IPS-15b (cell line): Measurements from ENCODE around the gene VEPH1.

Source experiments
- H3K27me3 ChIP-seq: one replicate; pipeline ENCODE4 v1.6.1; 2013; ENCODE audit warnings: low read length; ENCODE audit not compliant: control insufficient read depth, insufficient read depth
- H3K36me3 ChIP-seq: one replicate; pipeline ENCODE4 v1.6.1; 2013; ENCODE audit warnings: low read length; ENCODE audit not compliant: control insufficient read depth, insufficient read depth
- H3K4me1 ChIP-seq: one replicate; pipeline ENCODE4 v1.6.1; 2013; ENCODE audit warnings: mild to moderate bottlenecking, low read length; ENCODE audit not compliant: control insufficient read depth, insufficient read depth
- H3K4me3 ChIP-seq: one replicate; pipeline ENCODE4 v1.5.1; 2013; ENCODE audit warnings: low read depth, low read length
- H3K9ac ChIP-seq: one replicate; pipeline ENCODE4 v1.6.1; 2013; ENCODE audit warnings: low read depth, mild to moderate bottlenecking, low read length
- H3K9me3 ChIP-seq: one replicate; pipeline ENCODE4 v1.6.1; 2013; ENCODE audit warnings: mild to moderate bottlenecking, low read length; ENCODE audit not compliant: control insufficient read depth, insufficient read depth

The VEPH1 gene

DNA sequence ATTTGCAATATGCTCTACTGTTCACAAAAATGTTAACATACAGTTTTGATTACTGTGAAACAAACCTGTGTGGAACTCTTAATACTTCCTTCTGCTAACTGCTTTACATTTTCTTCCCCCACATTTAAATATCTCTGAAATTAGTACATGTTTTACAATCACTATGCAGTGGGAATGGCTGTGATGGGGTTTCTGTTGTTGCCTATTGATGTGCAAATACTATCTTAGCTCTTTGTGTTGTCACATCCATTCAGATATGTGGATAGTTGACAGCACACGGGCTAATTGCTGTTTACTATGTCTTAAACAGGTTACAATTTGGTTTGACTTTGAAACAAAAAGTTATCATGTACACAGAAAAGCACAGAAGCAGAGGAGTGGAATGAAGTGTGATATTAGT lies 247.4 kb downstream of the VEPH1 start:
- no peaks in the 10 kb centered on the region for H3K27me3 ChIP-seq
- H3K4me1 ChIP-seq = peaks cover 8% of the 10 kb centered on the region
- H3K4me3 ChIP-seq = no peak overlapping the region
- no peak overlapping the region for H3K9ac ChIP-seq
- H3K36me3 ChIP-seq = no peaks in the 10 kb centered on the region
- H3K9me3 ChIP-seq = no peaks in the 10 kb centered on the region

DNA sequence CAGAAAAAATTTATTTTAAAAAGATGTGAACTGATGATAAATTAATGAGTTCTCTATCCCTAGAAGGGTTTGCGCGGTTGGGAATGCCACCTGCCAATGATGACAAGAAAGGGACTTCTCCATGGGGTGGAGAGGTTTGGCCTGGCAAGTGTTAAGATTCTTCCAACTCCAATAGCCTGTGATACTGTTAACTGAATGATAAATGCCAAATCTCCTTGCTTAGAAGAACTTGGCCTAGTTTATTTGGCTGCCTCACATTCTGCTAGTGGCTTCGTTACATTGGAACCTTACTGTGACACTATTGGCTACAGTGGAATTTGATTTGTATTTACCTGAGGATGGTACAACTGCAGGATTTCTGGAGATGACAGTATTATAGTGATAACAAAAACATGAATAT lies 251.5 kb downstream of the VEPH1 start:
- peaks cover 11% of the 10 kb centered on the region for H3K4me1 ChIP-seq
- H3K9me3 ChIP-seq = no peaks in the 10 kb centered on the region
- no peak overlapping the region for H3K9ac ChIP-seq
- H3K36me3 ChIP-seq = no peaks in the 10 kb centered on the region
- H3K4me3 ChIP-seq = no peak overlapping the region
- no peaks in the 10 kb centered on the region for H3K27me3 ChIP-seq

DNA sequence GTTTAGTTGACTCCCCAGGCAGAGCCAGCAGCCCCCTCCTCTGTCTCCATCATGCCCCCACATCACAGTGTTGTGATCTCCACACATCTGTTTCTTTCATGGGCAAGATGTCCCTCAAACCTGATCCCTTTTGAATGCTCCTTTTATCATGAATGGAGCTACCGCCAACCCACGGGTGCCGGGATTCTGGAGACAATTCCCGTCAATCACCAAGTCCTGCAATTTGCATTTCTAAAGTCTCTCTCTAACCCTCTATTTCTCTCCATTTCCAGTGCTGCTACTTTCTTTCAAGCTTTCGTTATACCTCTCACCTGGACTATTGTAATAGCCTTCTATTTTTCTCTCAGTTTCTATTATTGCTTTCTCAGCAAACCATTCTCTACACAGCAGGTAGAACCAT lies 253.6 kb downstream of the VEPH1 start:
- H3K4me3 ChIP-seq = no peak overlapping the region
- no peak overlapping the region for H3K9ac ChIP-seq
- H3K36me3 ChIP-seq = no peaks in the 10 kb centered on the region
- H3K9me3 ChIP-seq = no peaks in the 10 kb centered on the region
- H3K27me3 ChIP-seq = no peaks in the 10 kb centered on the region
- H3K4me1 ChIP-seq = peaks cover 3% of the 10 kb centered on the region

DNA sequence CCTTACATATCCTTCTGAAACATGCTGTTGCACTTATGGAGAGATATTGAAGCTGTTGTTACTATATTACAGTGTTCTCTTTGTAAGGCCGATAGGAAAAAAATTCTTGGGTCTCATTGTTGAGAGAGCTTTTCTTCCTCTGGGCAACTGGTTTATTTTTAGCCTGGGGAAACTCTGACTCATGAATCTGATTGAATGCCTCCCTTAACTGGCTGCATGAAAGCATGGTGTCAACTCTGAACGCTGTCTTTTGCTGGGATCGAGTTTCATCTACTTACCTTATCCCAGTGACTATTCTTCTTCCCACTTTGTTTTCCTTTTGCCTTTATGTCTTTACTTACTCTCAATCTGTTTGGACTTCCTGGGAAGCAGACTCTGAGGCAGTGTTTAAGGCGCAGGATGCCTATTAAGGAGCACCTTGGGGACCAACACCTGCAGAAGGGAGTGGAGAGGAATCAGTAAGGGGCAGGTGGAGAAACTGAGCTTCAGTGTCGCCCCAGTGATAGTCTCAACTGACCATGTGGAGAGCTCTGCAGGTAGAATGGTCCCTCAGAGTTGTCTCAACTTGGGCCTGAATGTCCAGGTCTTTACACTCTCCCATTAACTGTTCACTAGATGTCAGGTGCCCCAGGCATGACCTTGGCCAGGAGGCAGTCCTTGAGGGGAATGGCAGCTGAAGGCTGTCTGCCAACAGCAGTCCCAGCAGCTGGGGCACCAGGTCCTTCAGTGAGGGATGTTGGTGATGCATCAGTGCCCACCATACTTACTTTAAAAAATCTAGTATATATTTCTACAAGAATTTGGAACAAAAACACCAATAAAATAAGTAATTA lies 254.4 kb downstream of the VEPH1 start:
- no peak overlapping the region for H3K4me3 ChIP-seq

DNA sequence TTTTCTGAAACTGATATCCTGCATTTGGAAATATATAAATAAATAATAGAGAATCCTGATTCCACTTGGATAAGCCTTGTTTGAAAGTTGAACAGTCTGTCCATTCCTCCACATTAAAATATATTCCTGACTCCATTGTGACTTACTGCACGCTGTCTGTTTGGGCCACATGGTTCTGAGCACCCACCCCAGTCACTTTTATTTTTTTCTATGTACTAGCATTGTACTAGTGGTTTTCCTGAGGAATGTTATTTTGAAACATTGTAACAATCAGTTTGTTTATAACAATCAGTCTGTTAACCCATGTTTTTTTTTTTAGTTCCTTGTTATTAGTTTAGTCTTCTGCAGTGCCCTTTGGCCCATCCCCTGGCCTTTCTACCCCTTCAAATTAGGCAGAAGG lies 255.8 kb downstream of the VEPH1 start:
- Histone ChIP-seq H3K27me3 (no peaks in the 10 kb centered on the region), H3K9me3 (no peaks in the 10 kb centered on the region), H3K4me1 (peaks cover 3% of the 10 kb centered on the region), H3K4me3 (no peak overlapping the region), H3K9ac (no peak overlapping the region), H3K36me3 (no peaks in the 10 kb centered on the region)

More for the DNA sequence above, 254.4 kb downstream of the VEPH1 start:
- H3K4me1 ChIP-seq = peaks cover 3% of the 10 kb centered on the region
- no peak overlapping the region for H3K9ac ChIP-seq
- H3K27me3 ChIP-seq = no peaks in the 10 kb centered on the region
- no peaks in the 10 kb centered on the region for H3K9me3 ChIP-seq
- no peaks in the 10 kb centered on the region for H3K36me3 ChIP-seq

DNA sequence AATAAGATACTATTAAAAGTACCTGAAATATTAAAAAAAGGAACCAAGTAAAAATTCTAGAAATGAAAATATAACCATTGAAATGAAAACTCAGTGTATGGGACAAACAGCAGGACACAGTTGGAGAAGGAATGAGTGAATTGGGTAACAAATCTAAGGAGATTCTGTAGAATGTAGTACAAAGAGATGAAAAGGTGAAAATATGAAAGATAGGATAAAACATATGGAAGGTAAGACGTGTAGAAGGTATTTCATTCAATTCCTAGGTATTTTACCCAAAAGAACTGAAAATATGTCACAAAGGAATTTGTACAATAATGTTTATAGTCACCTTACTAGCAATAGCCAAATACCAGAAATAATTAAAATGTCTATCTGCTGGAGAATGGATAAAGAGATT lies 260.4 kb downstream of the VEPH1 start:
- H3K36me3 ChIP-seq = no peaks in the 10 kb centered on the region
- H3K27me3 ChIP-seq = no peaks in the 10 kb centered on the region
- no peaks in the 10 kb centered on the region for H3K4me1 ChIP-seq
- H3K9ac ChIP-seq = no peak overlapping the region
- H3K9me3 ChIP-seq = no peaks in the 10 kb centered on the region
- no peak overlapping the region for H3K4me3 ChIP-seq

DNA sequence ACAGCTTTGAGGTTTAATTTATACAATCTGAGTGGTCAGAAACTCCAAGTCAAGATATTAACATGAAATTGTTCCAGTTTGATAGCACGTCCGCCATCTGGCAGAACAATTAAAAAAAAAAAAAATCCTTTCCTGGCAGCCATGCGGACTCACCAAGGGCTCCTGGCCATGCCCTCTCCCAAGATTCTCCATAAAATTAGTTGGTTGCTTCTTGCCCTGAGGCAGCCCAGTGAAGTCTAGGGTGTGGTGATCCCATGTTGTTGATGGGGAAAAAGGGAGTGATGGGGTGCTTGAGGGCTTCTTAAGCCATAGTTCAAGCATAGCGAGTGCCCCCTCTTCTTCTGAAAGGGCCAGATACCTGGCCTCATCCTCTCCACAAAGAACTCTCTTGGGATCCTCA lies 261.6 kb downstream of the VEPH1 start:
- H3K4me3 ChIP-seq = no peak overlapping the region
- no peaks in the 10 kb centered on the region for H3K27me3 ChIP-seq
- no peak overlapping the region for H3K9ac ChIP-seq
- H3K36me3 ChIP-seq = no peaks in the 10 kb centered on the region
- H3K9me3 ChIP-seq = no peaks in the 10 kb centered on the region
- no peaks in the 10 kb centered on the region for H3K4me1 ChIP-seq

DNA sequence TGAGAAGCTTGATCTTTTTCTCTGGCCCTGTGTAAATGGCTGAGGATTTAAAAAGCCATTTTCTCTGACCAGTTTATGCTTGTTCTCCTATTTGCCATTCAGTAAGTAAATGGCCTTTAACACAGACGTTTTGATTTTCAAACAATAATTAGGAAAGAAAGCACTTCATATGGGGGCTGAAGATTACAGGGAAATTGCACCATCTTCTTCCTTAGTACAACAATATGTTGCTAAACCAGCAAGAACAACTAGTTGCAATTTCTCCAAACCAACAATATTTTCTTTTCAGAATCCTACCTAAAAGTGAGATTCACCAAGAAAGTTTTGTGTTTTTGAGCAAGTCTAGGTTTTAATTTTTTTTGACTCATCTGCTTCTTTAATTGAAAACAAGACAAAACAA lies 262.8 kb downstream of the VEPH1 start:
- Histone ChIP-seq H3K27me3 (no peaks in the 10 kb centered on the region), H3K4me1 (no peaks in the 10 kb centered on the region), H3K9me3 (no peaks in the 10 kb centered on the region), H3K36me3 (no peaks in the 10 kb centered on the region), H3K4me3 (no peak overlapping the region), H3K9ac (no peak overlapping the region)

DNA sequence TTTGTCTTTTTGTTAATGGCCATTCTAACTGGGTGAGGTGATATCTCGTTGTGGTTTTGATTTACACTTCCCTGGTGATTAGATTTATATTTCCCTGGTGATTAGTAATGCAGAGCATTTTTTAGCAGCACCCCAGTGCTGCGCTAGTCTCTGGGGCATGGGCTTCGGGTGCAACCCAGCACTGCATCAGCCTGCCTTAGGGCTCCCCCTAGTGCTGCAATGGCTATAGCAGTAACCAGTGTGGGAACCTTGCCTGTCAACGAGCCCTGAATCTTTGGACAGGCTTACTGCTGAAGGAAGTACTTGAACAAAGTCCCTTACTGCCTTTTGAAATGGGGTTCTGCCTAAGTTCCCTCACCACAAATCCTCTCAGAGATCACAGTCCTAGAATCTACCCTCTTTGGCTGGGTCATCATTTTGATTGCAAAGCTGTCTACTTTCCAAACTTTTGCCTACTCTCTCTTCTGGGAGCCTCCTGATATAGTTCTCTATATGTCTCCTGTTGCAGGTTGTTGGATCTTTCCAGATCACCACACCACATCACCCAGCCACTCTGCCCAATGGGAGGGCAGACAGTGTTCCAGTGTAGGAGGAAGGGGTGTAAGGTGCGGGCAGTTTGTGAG lies 264.0 kb downstream of the VEPH1 start:
- Histone ChIP-seq H3K4me3 (no peak overlapping the region), H3K36me3 (no peaks in the 10 kb centered on the region), H3K9ac (no peak overlapping the region), H3K27me3 (no peaks in the 10 kb centered on the region), H3K9me3 (no peaks in the 10 kb centered on the region), H3K4me1 (no peaks in the 10 kb centered on the region)

DNA sequence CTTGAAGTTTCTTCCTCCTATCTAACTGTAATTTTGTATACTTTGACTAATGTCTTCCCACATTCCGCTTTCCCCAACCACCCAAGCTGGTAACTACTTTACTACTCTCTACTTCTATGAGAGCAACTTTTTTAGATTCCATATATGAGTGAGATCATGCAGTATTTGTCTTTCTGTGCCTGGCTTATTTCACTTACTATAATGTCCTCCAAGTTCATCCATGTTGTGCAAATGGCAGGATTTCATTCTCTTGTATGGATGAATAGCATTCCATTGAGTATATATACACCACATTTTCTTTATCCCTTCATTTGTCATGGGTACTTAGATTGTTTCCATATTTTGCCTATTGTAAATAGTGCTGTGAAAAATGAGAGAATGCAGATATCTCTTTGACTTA lies 264.8 kb downstream of the VEPH1 start:
- H3K4me3 ChIP-seq = no peak overlapping the region
- no peak overlapping the region for H3K9ac ChIP-seq
- H3K27me3 ChIP-seq = no peaks in the 10 kb centered on the region
- no peaks in the 10 kb centered on the region for H3K9me3 ChIP-seq
- no peaks in the 10 kb centered on the region for H3K4me1 ChIP-seq
- no peaks in the 10 kb centered on the region for H3K36me3 ChIP-seq

DNA sequence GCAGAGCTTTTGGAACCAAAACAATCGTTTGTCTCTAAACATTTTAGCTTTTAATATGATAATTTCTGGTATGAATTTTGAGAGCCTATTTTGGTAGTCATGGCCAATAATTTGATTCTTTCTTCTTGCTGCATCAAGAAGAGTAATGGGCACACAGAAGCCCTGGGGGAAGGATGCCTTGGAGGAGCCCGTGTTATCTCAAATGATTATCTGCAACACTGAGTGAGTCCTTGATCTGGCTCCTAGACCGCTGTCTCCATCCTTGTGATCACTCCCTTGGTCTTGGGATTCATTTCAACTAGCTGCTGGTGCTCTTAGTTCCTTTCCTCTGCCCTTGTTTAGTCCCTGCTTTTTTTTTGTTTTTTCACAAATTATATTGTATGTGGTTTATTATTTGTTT lies 265.3 kb downstream of the VEPH1 start:
- Histone ChIP-seq H3K9ac (no peak overlapping the region), H3K4me3 (no peak overlapping the region), H3K27me3 (no peaks in the 10 kb centered on the region), H3K9me3 (no peaks in the 10 kb centered on the region), H3K36me3 (no peaks in the 10 kb centered on the region), H3K4me1 (no peaks in the 10 kb centered on the region)

DNA sequence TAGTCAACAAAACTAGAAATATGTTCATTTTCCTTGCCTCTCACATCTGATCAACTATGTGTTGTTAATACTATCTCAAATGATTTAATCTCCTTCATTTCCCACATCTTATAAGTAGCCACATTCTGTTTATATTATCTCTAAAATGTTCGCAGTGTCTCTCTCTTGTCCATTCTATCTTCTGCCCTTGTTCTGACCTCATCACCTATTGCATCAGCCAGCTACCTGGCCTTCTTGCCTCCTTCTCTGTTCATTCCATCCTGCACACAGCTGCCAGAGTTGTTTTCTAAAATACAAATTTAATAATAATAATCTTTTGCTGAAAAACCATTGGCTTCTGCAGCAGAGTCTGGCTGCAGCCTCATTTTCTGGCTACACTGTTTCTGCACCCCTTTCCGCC lies 267.9 kb downstream of the VEPH1 start:
- Histone ChIP-seq H3K36me3 (no peaks in the 10 kb centered on the region), H3K4me1 (no peaks in the 10 kb centered on the region), H3K4me3 (no peak overlapping the region), H3K9me3 (no peaks in the 10 kb centered on the region), H3K9ac (no peak overlapping the region), H3K27me3 (no peaks in the 10 kb centered on the region)
